GM23338 (cell line): ENCODE measurements around the gene MAPK1. TPM values are rescaled to one million over a fixed set of nuclear protein-coding genes. Genes with fewer than 3 reads are reported as not detected.

Experiments
- CREB1 ChIP-seq: fragments of 250-450 bp; sonication (Bioruptor Pico); IDR thresholded peaks from 2 replicates; pipeline ENCODE4 v1.5.0; 2020; ENCODE audit warnings: low read depth, mild to moderate bottlenecking, moderate library complexity
- NANOG ChIP-seq: IDR thresholded peaks from 2 replicates; pipeline ENCODE4 v1.6.1; 2016; ENCODE audit warnings: antibody characterized with exemption, borderline replicate concordance
- POLR2AphosphoS5 ChIP-seq: IDR thresholded peaks from 2 replicates; pipeline ENCODE4 v1.6.1; 2016; ENCODE audit warnings: antibody characterized with exemption, low read depth
- ZNF114 ChIP-seq: fragments of 250-450 bp; sonication (Bioruptor Pico); IDR thresholded peaks from 2 replicates; pipeline ENCODE4 v1.5.0; 2020; ENCODE audit warnings: mild to moderate bottlenecking, moderate library complexity
- polyA plus RNA-seq: library from polyadenylated mRNA; unstranded; fragments of >200 nt; fragmentation: Nextera tagmentation; extraction: Ambion mirVana; gene quantifications from 2 replicates; pipeline ENCODE4 v1.2.1, GENCODE V29; 2016
- small RNA-seq: library from RNA; depleted of rRNA; stranded (forward); fragments of <200 nt; gene quantifications from one replicate; pipeline ENCODE3, GENCODE V24; 2014; ENCODE audit warnings: low replicate concordance
- total RNA-seq: library from RNA; depleted of rRNA; stranded (reverse); fragments of >200 nt; shearing (Covaris generic); gene quantifications from 2 replicates; pipeline ENCODE4 v1.2.3, GENCODE V29; 2014; rRNA removed
- TF ChIP-seq, protein P1 (sequence below): fragments of 250-450 bp; sonication (Bioruptor Pico); IDR thresholded peaks from 2 replicates; pipeline ENCODE4 v1.5.0; 2020; ENCODE audit warnings: mild to moderate bottlenecking, moderate library complexity

MAPK1 gene
- total and polyA plus RNA-seq, 2 experiments from 2014 or later: 17.4 to 77.5 TPM

DNA sequence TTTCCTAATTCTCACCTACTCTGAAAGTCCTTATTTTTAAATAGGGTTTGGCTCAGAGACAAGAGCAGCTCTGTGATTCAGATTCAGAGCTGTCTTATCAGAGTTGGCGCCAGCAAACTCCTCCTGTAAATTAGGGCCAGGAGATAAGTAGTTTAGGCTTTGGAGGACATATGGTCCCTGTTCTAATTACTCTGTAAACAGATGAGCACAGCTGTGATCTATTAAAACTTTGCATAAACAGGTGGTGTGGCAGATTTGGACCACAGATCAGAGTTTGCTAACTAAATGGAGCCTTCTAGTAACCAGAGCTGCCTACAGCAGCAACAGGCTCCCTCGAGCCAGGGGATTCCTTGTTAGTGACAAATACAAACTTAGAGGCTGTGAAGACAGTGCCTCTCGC is 159.8 kb downstream of the MAPK1 start (continued):
- TF ChIP-seq, protein P1, sequence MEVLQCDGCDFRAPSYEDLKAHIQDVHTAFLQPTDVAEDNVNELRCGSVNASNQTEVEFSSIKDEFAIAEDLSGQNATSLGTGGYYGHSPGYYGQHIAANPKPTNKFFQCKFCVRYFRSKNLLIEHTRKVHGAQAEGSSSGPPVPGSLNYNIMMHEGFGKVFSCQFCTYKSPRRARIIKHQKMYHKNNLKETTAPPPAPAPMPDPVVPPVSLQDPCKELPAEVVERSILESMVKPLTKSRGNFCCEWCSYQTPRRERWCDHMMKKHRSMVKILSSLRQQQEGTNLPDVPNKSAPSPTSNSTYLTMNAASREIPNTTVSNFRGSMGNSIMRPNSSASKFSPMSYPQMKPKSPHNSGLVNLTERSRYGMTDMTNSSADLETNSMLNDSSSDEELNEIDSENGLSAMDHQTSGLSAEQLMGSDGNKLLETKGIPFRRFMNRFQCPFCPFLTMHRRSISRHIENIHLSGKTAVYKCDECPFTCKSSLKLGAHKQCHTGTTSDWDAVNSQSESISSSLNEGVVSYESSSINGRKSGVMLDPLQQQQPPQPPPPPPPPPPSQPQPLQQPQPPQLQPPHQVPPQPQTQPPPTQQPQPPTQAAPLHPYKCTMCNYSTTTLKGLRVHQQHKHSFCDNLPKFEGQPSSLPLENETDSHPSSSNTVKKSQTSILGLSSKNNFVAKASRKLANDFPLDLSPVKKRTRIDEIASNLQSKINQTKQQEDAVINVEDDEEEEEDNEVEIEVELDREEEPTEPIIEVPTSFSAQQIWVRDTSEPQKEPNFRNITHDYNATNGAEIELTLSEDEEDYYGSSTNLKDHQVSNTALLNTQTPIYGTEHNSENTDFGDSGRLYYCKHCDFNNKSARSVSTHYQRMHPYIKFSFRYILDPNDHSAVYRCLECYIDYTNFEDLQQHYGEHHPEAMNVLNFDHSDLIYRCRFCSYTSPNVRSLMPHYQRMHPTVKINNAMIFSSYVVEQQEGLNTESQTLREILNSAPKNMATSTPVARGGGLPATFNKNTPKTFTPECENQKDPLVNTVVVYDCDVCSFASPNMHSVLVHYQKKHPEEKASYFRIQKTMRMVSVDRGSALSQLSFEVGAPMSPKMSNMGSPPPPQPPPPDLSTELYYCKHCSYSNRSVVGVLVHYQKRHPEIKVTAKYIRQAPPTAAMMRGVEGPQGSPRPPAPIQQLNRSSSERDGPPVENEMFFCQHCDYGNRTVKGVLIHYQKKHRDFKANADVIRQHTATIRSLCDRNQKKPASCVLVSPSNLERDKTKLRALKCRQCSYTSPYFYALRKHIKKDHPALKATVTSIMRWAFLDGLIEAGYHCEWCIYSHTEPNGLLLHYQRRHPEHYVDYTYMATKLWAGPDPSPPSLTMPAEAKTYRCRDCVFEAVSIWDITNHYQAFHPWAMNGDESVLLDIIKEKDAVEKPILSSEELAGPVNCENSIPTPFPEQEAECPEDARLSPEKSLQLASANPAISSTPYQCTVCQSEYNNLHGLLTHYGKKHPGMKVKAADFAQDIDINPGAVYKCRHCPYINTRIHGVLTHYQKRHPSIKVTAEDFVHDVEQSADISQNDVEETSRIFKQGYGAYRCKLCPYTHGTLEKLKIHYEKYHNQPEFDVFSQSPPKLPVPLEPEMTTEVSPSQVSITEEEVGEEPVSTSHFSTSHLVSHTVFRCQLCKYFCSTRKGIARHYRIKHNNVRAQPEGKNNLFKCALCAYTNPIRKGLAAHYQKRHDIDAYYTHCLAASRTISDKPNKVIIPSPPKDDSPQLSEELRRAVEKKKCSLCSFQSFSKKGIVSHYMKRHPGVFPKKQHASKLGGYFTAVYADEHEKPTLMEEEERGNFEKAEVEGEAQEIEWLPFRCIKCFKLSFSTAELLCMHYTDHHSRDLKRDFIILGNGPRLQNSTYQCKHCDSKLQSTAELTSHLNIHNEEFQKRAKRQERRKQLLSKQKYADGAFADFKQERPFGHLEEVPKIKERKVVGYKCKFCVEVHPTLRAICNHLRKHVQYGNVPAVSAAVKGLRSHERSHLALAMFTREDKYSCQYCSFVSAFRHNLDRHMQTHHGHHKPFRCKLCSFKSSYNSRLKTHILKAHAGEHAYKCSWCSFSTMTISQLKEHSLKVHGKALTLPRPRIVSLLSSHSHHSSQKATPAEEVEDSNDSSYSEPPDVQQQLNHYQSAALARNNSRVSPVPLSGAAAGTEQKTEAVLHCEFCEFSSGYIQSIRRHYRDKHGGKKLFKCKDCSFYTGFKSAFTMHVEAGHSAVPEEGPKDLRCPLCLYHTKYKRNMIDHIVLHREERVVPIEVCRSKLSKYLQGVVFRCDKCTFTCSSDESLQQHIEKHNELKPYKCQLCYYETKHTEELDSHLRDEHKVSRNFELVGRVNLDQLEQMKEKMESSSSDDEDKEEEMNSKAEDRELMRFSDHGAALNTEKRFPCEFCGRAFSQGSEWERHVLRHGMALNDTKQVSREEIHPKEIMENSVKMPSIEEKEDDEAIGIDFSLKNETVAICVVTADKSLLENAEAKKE: no peak
- no peak for TF ChIP-seq NANOG
- no peak for TF ChIP-seq POLR2AphosphoS5
- no peak for TF ChIP-seq CREB1 (CRISPR knock-in tag)
- no peak for TF ChIP-seq ZNF114 (CRISPR knock-in tag)

Small RNA genes lying within 50 kb of the gene (small RNA-seq; reads per million reads assigned to genes)
- gene RN7SL280P (not detected), gene RNA5SP493 (not detected)

Other genes starting within 250 kb of the MAPK1 start
- gene YDJC, start 237.6 kb downstream of the MAPK1 start, total RNA-seq: 58.8 and 83.7 TPM in 2 replicates
- 53.3 and 58.4 TPM in 2 replicates for gene YDJC, start 237.6 kb downstream of the MAPK1 start, polyA plus RNA-seq
- 0.14 TPM in 1 of 2 replicates, not detected in the other for gene CCDC116, start 234.9 kb downstream of the MAPK1 start, total RNA-seq
- 0.35 TPM in 1 of 2 replicates, not detected in the other for gene CCDC116, start 234.9 kb downstream of the MAPK1 start, polyA plus RNA-seq
- 60.3 and 62.3 TPM in 2 replicates for gene SDF2L1, start 225.3 kb downstream of the MAPK1 start, total RNA-seq
- gene SDF2L1, start 225.3 kb downstream of the MAPK1 start, polyA plus RNA-seq: 72.7 and 74.8 TPM in 2 replicates
- 30.7 and 34.1 TPM in 2 replicates for gene PPIL2, start 201.6 kb downstream of the MAPK1 start, total RNA-seq
- gene PPIL2, start 201.6 kb downstream of the MAPK1 start, polyA plus RNA-seq: 21.6 and 23.0 TPM in 2 replicates
- gene YPEL1, start 131.9 kb downstream of the MAPK1 start, total RNA-seq: 5.5 and 6.0 TPM in 2 replicates
- gene YPEL1, start 131.9 kb downstream of the MAPK1 start, polyA plus RNA-seq: 4.4 and 4.9 TPM in 2 replicates
- gene PPM1F, start 85.2 kb upstream of the MAPK1 start, total RNA-seq: 22.7 and 29.3 TPM in 2 replicates
- 4.4 and 7.1 TPM in 2 replicates for gene PPM1F, start 85.2 kb upstream of the MAPK1 start, polyA plus RNA-seq
- gene TOP3B, start 115.1 kb upstream of the MAPK1 start, total RNA-seq: 53.5 and 77.7 TPM in 2 replicates
- 32.7 and 35.7 TPM in 2 replicates for gene TOP3B, start 115.1 kb upstream of the MAPK1 start, polyA plus RNA-seq